AG10803 (cell line): Measurements from ENCODE around the gene FN1.

Source experiments
- DNase-seq: peaks from one replicate; pipeline ENCODE4 v3.0.0; 2010; ENCODE audit warnings: low read depth
- H3K4me3 ChIP-seq: 2 replicates; pipeline ENCODE4 v1.5.1; 2011; ENCODE audit warnings: mild to moderate bottlenecking, low read length, control low read depth
- TF ChIP-seq, protein P1 (sequence below): conservative IDR thresholded peaks from 2 replicates; pipeline ENCODE4 v1.5.1; 2011; ENCODE audit warnings: mild to moderate bottlenecking, low read length, control low read depth, inconsistent platforms

Gene FN1

DNA sequence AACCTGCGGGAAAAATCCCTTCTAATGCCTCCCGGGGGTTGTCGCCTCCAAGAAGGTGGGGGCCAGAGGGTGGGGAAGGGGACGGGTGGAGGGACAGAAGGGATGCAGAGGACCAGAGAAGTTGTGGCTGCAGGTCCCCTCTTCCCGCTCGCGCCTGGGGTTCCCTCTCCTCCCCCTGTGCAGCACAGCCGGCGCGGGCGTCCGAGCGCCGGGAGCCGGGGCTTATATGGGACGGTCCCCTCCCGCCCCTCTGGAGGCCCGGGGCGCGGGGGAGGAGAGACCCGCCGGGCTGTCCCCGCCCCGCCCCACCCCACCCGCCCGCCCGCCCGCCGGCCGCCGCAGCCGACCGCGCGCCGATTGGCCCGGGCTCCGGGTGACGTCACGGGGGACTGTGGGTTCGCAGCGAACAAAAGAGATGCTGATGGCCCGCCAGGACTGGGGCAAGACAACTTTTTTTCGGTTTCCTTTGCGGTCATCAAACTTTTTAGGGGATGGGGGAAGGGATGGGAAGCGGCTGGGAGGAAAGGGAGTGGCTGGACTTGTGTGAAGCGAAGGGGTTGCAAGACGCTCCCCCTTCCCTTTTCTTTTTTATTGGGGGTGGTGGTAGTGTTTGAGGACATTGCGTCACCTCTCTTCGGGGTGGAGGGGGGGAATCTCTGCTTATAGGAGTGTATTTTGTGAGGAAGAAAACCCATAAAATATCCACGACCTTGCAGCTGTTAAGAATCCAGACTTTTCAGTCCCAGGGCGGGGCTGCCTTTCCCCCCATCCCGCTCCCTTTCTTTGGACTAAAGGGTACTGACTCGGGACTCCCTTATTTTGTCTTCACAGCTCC, at the start of gene FN1:
TSS of gene FN1 (minus strand) at position 199 of the 835 bp plus-strand sequence. CDS start 266 bp downstream, outside the sequence.
- DNase-seq: peak; percentile 99
- H3K4me3 ChIP-seq: peak within 1 kb of the TSS; percentile 89
- TF ChIP-seq, protein P1, sequence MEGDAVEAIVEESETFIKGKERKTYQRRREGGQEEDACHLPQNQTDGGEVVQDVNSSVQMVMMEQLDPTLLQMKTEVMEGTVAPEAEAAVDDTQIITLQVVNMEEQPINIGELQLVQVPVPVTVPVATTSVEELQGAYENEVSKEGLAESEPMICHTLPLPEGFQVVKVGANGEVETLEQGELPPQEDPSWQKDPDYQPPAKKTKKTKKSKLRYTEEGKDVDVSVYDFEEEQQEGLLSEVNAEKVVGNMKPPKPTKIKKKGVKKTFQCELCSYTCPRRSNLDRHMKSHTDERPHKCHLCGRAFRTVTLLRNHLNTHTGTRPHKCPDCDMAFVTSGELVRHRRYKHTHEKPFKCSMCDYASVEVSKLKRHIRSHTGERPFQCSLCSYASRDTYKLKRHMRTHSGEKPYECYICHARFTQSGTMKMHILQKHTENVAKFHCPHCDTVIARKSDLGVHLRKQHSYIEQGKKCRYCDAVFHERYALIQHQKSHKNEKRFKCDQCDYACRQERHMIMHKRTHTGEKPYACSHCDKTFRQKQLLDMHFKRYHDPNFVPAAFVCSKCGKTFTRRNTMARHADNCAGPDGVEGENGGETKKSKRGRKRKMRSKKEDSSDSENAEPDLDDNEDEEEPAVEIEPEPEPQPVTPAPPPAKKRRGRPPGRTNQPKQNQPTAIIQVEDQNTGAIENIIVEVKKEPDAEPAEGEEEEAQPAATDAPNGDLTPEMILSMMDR: no peak

DNA sequence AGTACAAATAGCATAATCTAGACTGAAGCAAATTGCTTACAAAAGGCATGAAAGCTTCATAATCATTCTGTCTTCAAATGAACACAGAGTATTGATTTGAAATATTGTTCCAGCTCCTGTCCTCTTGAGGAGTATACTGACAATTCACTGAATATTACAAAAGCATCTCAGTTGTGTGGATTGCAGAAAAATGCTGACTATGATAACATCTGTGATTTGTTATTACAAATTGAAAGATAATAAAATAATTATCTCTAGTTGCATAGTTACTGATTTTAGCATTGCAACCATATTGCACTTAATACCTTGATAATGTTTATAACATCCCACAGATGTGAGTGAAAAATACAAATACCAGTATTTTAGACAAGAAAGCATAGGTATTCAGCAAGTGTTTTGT, 49.2 kb upstream of the FN1 start:
- H3K4me3 ChIP-seq: no peak overlapping the region
- TF ChIP-seq, protein P1: no peak
- no peak for DNase-seq

DNA sequence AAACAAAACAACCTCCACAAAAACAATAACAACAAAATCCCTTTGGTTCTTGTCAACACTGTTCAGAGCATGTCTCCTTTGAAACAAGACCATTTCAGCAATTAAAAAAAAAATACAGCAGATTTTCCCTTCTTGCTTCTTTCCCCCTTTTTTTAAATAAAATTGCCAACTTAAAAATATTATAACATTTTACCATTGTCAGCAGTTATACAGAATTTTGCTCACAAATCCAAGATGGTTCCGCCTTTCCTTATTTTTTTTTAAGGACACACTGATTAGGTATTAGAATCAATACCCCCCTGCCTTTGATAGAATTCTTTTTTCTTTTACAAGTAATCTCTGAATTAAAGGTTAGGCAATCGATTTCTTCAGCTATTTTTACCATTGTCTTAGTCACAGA, 48.7 kb upstream of the FN1 start:
- no peak overlapping the region for H3K4me3 ChIP-seq
- TF ChIP-seq, protein P1: no peak
- no peak for DNase-seq

DNA sequence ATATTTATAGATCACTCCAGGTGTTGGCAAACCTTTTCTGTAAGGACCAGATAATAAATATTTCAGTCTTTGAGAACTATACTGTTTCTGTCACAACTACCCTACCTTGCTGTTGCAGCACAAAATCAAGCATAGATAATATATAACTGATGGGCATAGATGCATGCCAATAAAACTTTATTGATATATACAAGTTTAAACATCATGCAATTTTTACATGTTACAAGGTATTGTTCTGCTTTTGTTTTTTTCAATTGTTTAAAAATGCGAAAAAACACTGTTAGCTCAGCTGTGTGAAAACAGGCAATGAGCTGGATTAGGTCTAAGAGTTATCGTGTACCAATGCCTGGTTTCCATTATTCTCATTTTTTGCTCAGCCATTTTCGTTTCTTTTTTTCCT, 47.6 kb upstream of the FN1 start:
- no peak overlapping the region for H3K4me3 ChIP-seq
- no peak for DNase-seq
- TF ChIP-seq, protein P1: no peak

DNA sequence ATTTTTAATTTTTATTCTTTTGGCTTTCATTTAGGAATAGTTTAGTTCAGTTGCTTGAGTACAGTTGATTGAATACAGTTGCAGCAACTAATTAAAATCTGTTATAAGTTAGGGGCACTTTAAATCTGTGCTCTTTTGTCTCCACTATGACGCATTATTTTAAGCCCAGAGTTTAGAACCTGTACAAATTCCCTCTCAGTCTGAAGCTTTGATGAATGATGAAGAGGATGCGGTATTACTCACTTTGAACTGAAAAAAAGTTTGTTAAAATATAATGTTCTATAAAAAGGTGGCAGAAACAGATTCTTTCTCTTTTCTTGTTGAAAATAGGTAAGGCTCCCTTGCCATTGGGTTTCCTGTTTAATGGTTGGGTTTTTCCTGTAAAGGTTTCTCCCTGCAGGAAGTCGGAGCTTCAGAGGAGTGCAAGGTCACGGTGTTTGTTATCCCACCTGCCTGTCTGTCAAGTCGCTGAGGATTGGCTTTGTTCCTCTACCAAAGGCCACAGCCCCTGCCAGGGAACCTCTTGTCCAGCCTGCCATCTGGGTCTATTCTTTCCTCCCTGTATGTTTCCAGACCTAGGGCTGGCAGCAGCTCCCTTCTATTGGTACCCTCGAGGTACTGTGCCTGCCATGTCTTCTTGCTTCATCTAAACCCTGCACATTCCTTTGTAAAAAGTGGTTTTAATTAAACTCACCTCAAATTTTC, 43.8 kb upstream of the FN1 start:
- TF ChIP-seq, protein P1: no peak
- DNase-seq: no peak
- no peak overlapping the region for H3K4me3 ChIP-seq

DNA sequence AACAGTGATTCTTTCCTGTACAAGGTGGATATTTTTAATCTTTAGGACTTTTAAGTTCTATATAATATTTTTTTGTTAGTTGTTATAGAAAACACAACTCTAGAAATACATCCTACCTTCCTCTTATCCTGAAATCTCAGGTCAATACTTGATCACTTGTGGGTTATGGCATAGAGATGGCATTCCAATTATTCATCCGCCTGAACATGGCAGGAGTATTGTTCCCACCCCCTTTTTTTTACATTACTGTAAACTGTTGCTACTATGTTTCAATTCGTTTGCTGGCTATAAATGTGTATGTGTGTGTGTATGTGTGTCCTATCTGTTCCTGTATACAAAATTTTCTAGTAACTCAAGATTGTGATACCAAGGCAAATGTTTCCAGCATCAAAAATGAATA, 43.3 kb upstream of the FN1 start:
- no peak for DNase-seq
- TF ChIP-seq, protein P1: no peak

DNA sequence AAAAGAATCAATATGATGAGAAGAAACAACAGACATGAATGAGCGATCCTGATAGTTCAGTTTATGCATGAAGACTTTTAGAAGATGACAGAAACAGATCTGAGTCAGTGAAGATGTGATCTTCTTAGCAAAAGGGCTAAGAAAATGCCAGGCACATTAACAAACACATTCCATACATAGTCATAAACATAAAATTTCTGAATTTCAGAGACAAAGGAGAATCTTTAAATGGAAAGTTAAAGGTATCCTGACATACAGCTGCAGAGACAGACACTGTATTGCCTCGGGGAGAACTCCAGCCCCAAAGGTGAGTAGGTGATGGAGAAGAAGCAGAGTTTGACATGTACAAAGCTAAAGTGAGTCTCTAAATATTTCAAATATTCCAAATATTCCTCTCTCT, 40.6 kb upstream of the FN1 start:
- TF ChIP-seq, protein P1: no peak
- no peak overlapping the region for H3K4me3 ChIP-seq
- peak; percentile 45 for DNase-seq

More for the DNA sequence above, 43.3 kb upstream of the FN1 start:
- no peak overlapping the region for H3K4me3 ChIP-seq
